Fibroblast of villous mesenchyme (primary cell): ENCODE measurements around the gene CNTNAP3. TPM values are rescaled to one million over a fixed set of nuclear protein-coding genes. Genes with fewer than 3 reads are reported as not detected.
"Not testable (repeated sequence)": the region's sequence is repeated elsewhere in the genome, so short reads cannot be mapped to it uniquely, and the experiment has no call there.

Experiments
- DNase-seq: peaks from one replicate; pipeline ENCODE4 v3.0.0-alpha.2; 2010; ENCODE audit warnings: low read depth
- H3K4me3 ChIP-seq: 2 replicates; pipeline ENCODE4 v1.5.1; 2011; ENCODE audit warnings: low read depth, mild to moderate bottlenecking, low read length
- small RNA-seq: library from RNA; depleted of rRNA; stranded (forward); fragments of <200 nt; gene quantifications from one replicate; pipeline ENCODE3, GENCODE V24; 2012
- total RNA-seq: library from RNA; depleted of rRNA; stranded (reverse); fragments of >200 nt; gene quantifications from 2 replicates; pipeline ENCODE4 v1.2.3, GENCODE V29; 2012

Gene CNTNAP3
- total RNA-seq, 1 donor, result not detected

DNA sequence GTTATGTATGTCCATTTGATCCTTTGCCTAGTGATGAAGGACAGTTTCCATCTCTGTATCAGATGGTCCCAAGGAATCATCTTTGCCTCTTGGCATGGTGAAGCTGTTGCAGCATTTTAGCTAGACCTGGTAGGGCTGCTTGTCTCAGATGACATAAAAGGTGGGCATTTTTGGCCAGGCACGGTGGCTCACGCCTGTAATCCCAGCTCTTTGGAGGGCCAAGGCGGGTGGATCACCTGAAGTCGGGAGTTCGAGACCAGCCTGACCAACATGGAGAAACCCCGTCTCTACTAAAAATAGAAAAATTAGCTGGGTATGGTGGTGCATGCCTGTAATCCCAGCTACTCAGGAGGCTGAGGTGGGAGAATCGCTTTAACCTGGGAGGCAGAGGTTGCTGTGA lies 259.8 kb downstream of the CNTNAP3 start:
- not testable (repeated sequence) for H3K4me3 ChIP-seq, DNase-seq

GRCh38 chr9:39025911-39026588 lies 261.9 kb downstream of the CNTNAP3 start:
- not testable (repeated sequence) for DNase-seq, H3K4me3 ChIP-seq

Small RNA genes within 50 kb of the gene (small RNA-seq; reads per million reads assigned to genes)
- gene RN7SL640P, result not detected

Other genes starting within 250 kb of the CNTNAP3 start
- not detected in 2 replicates for gene SPATA31A1, start 67.5 kb upstream of the CNTNAP3 start, total RNA-seq